GM19467 (cell line): ENCODE results near the gene PLEKHM1.
A peak's percentile ranks its signal among the peaks of the same experiment; 100 is the strongest.

Experiments
- ATAC-seq: cut with Tn5 transposase; IDR thresholded peaks from one replicate; pipeline ENCODE4 v1.9.1; 2021; ENCODE audit warnings: mild to moderate bottlenecking, moderate library complexity; ENCODE audit not compliant: unreplicated experiment

Gene PLEKHM1

GRCh38 chr17:45429339-45430005, 61.0 kb downstream of the PLEKHM1 start:
- ATAC-seq = no peak

GRCh38 chr17:45428931-45429338, 61.6 kb downstream of the PLEKHM1 start:
- ATAC-seq = no peak

- ATAC-seq = peak; percentile 50
These were observed 62.4 kb downstream of the PLEKHM1 start for GRCh38 chr17:45428050-45428617.

- ATAC-seq = no peak
These were observed 63.2 kb downstream of the PLEKHM1 start for GRCh38 chr17:45427181-45427835.

- no peak for ATAC-seq
These were observed 64.0 kb downstream of the PLEKHM1 start for GRCh38 chr17:45426561-45426960.

GRCh38 chr17:45425984-45426413, 64.5 kb downstream of the PLEKHM1 start:
- ATAC-seq = no peak

- no peak for ATAC-seq
These were observed 65.2 kb downstream of the PLEKHM1 start for GRCh38 chr17:45425125-45425983.

GRCh38 chr17:45424769-45425124, 65.8 kb downstream of the PLEKHM1 start:
- ATAC-seq = no peak

GRCh38 chr17:45423975-45424335, 66.6 kb downstream of the PLEKHM1 start:
- no peak for ATAC-seq

GRCh38 chr17:45423304-45423974, 67.1 kb downstream of the PLEKHM1 start:
- ATAC-seq = no peak

GRCh38 chr17:45414990-45415881, 75.3 kb downstream of the PLEKHM1 start:
- ATAC-seq = no peak

GRCh38 chr17:45413498-45413923, 77.0 kb downstream of the PLEKHM1 start:
- no peak for ATAC-seq

GRCh38 chr17:45411348-45412105, 79.0 kb downstream of the PLEKHM1 start:
- no peak for ATAC-seq

GRCh38 chr17:45410144-45411091, 80.1 kb downstream of the PLEKHM1 start:
- ATAC-seq = no peak

GRCh38 chr17:45409659-45410076, 80.9 kb downstream of the PLEKHM1 start:
- ATAC-seq = no peak

- ATAC-seq = no peak
These were observed 81.7 kb downstream of the PLEKHM1 start for GRCh38 chr17:45408611-45409421.

GRCh38 chr17:45406107-45406506, 84.4 kb downstream of the PLEKHM1 start:
- no peak for ATAC-seq
